HepG2 (cell line): ENCODE data around the gene ERMARD. TPM values are rescaled to one million over a fixed set of nuclear protein-coding genes. Genes with fewer than 3 reads are reported as not detected.

Experiments used
- ATF7 ChIP-seq, 2 experiments: fragments of 450-650 bp in 1 of 2; sonication (generic) in 1 of 2; formaldehyde crosslinking in 1 of 2; IDR thresholded peaks; 2 replicates each; pipeline versions ENCODE4 v1.4.0 to v1.6.1; 2016 to 2020; ENCODE audit warnings: antibody characterized with exemption in 1 of 2, mild to moderate bottlenecking in 1 of 2, missing genetic modification reagents in 1 of 2
- DMAP1 ChIP-seq: IDR thresholded peaks from 2 replicates; pipeline ENCODE4 v1.6.1; 2016
- GABPB1 ChIP-seq: IDR thresholded peaks from 2 replicates; pipeline ENCODE4 v1.6.1; 2016; ENCODE audit warnings: mild to moderate bottlenecking, missing genetic modification reagents, moderate library complexity, missing compliant biosample characterization
- HDAC6 ChIP-seq: fragments of 200-600 bp; sonication (generic); IDR thresholded peaks from 2 replicates; pipeline ENCODE4 v1.7.0; 2017; ENCODE audit warnings: mild to moderate bottlenecking, antibody characterized with exemption, low read length, low read depth
- JUN ChIP-seq: sonication (generic); formaldehyde crosslinking; IDR thresholded peaks from 2 replicates; pipeline ENCODE4 v1.4.0; 2020; ENCODE audit warnings: mild to moderate bottlenecking, missing genetic modification reagents
- JUNB ChIP-seq: sonication (generic); formaldehyde crosslinking; IDR thresholded peaks from 2 replicates; pipeline ENCODE4 v1.8.0; 2022; ENCODE audit warnings: missing genetic modification reagents, mild to moderate bottlenecking, borderline replicate concordance
- MED8 ChIP-seq: sonication (generic); formaldehyde crosslinking; IDR thresholded peaks from 2 replicates; pipeline ENCODE4 v1.8.1; 2023; ENCODE audit warnings: mild to moderate bottlenecking, missing genetic modification reagents; ENCODE audit not compliant: insufficient replicate concordance
- SYNCRIP ChIP-seq: fragments of 200-400 bp; formaldehyde crosslinking; IDR thresholded peaks from 2 replicates; pipeline ENCODE4 v1.6.1; 2018; ENCODE audit warnings: mild to moderate bottlenecking, low read depth, low read length; ENCODE audit not compliant: insufficient read depth
- TBX3 ChIP-seq: fragments of 450-650 bp; IDR thresholded peaks from 2 replicates; pipeline ENCODE4 v1.6.1; 2017; ENCODE audit warnings: antibody characterized with exemption, mild to moderate bottlenecking, inconsistent platforms, borderline replicate concordance
- ZBTB8A ChIP-seq: sonication (generic); formaldehyde crosslinking; IDR thresholded peaks from 2 replicates; pipeline ENCODE4 v1.4.0; 2020; ENCODE audit warnings: mild to moderate bottlenecking, low read depth, missing genetic modification reagents, borderline replicate concordance
- ZNF510 ChIP-seq: sonication (generic); formaldehyde crosslinking; IDR thresholded peaks from 2 replicates; pipeline ENCODE4 v1.4.0; 2020; ENCODE audit warnings: low read depth, mild to moderate bottlenecking, missing genetic modification reagents
- ZSCAN21 ChIP-seq: sonication (generic); formaldehyde crosslinking; IDR thresholded peaks from 2 replicates; pipeline ENCODE4 v1.8.0; 2022; ENCODE audit warnings: mild to moderate bottlenecking, missing genetic modification reagents, moderate library complexity, borderline replicate concordance
- ZSCAN30 ChIP-seq: sonication (generic); formaldehyde crosslinking; IDR thresholded peaks from 2 replicates; pipeline ENCODE4 v1.5.0; 2020; ENCODE audit warnings: mild to moderate bottlenecking, missing genetic modification reagents
- polyA plus RNA-seq, 8 experiments: library from polyadenylated mRNA; depleted of rRNA in 3 of 8; stranded (reverse) in 7 of 8; unstranded in 1 of 8; fragments of >200 nt; fragmentation: Illumina TruSeq in 4 of 8; extraction: Trizol in 4 of 8; gene quantifications; 2 replicates each; pipeline versions ENCODE4 v1.2.1 to v1.2.3, GENCODE V29; 2011 to 2016; ENCODE audit warnings: low read depth in 4 of 8, missing spikeins in 1 of 8, mixed read lengths in 1 of 8; ENCODE audit not compliant: insufficient read depth in 1 of 8
- total RNA-seq, 5 experiments: library from RNA; depleted of rRNA; stranded (reverse); fragments of >200 nt; fragmentation: Illumina TruSeq; extraction: Trizol; gene quantifications; 2 replicates each; pipeline ENCODE4 v1.2.3, GENCODE V29; 2016; ENCODE audit warnings: low read depth in 1 of 5
- TF ChIP-seq, protein P1 (sequence below): sonication (generic); formaldehyde crosslinking; conservative IDR thresholded peaks from 2 replicates; pipeline ENCODE4 v1.8.0; 2022; ENCODE audit warnings: low read depth, missing genetic modification reagents
- TF ChIP-seq, protein P2 (sequence below): sonication (generic); formaldehyde crosslinking; IDR thresholded peaks from 2 replicates; pipeline ENCODE4 v1.5.0; 2020; ENCODE audit warnings: missing genetic modification reagents
- TF ChIP-seq, protein P3 (sequence below): sonication (generic); formaldehyde crosslinking; IDR thresholded peaks from 2 replicates; pipeline ENCODE4 v1.5.0; 2020; ENCODE audit warnings: mild to moderate bottlenecking, missing genetic modification reagents, borderline replicate concordance
- TF ChIP-seq, protein P4 (sequence below): sonication (generic); formaldehyde crosslinking; IDR thresholded peaks from 2 replicates; pipeline ENCODE4 v1.5.0; 2020; ENCODE audit warnings: mild to moderate bottlenecking, missing genetic modification reagents

ERMARD gene
- total and polyA plus RNA-seq, 2 of the 13 experiments (the other 11 are each of a cell fraction or from before 2014, with no cell fraction given), result 8.8 to 10.7 TPM

DNA sequence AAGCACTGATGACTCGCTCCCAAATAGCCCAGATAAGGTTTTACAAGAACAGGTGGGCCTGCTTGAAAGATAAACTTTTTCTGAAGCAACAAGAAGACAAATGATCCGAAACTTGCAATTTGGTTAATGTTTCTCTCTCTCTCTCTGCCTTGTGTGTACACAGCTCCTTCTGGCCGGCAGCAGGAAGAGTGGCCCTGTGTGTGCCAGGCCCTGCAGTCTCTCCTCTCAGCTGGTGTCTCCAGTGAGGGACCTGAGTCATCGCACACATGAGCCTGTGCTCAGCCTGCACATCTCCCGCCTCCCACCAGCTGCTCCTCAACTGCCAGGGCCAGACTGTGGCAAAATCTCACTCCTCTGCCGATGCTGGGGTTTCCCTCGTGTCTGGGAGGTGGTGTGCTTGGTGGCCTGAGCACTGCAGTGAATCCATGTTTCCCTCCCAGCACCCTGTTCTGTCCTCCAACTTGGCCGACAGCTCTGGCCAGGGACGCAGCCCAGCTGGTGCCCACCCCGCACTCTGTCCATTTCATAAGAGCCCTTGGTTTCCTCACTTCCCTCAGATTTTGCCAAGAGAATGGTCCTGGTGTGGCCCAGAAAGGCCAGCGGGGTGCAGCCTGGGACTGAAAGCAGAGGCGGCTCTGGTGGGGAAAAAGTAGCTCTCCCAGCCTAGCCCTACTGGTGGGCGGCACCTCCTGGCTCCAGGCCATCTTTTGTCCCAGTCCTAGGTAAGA lies 49.4 kb downstream of the ERMARD start (continued):
- TF ChIP-seq, protein P1, sequence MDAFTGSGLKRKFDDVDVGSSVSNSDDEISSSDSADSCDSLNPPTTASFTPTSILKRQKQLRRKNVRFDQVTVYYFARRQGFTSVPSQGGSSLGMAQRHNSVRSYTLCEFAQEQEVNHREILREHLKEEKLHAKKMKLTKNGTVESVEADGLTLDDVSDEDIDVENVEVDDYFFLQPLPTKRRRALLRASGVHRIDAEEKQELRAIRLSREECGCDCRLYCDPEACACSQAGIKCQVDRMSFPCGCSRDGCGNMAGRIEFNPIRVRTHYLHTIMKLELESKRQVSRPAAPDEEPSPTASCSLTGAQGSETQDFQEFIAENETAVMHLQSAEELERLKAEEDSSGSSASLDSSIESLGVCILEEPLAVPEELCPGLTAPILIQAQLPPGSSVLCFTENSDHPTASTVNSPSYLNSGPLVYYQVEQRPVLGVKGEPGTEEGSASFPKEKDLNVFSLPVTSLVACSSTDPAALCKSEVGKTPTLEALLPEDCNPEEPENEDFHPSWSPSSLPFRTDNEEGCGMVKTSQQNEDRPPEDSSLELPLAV, result no peak
- TF ChIP-seq MED8 (CRISPR knock-in tag), result peak; percentile 43
- TF ChIP-seq TBX3, result no peak
- TF ChIP-seq HDAC6, result no peak
- TF ChIP-seq, protein P2, sequence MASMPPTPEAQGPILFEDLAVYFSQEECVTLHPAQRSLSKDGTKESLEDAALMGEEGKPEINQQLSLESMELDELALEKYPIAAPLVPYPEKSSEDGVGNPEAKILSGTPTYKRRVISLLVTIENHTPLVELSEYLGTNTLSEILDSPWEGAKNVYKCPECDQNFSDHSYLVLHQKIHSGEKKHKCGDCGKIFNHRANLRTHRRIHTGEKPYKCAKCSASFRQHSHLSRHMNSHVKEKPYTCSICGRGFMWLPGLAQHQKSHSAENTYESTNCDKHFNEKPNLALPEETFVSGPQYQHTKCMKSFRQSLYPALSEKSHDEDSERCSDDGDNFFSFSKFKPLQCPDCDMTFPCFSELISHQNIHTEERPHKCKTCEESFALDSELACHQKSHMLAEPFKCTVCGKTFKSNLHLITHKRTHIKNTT, result no peak
- TF ChIP-seq, protein P3, sequence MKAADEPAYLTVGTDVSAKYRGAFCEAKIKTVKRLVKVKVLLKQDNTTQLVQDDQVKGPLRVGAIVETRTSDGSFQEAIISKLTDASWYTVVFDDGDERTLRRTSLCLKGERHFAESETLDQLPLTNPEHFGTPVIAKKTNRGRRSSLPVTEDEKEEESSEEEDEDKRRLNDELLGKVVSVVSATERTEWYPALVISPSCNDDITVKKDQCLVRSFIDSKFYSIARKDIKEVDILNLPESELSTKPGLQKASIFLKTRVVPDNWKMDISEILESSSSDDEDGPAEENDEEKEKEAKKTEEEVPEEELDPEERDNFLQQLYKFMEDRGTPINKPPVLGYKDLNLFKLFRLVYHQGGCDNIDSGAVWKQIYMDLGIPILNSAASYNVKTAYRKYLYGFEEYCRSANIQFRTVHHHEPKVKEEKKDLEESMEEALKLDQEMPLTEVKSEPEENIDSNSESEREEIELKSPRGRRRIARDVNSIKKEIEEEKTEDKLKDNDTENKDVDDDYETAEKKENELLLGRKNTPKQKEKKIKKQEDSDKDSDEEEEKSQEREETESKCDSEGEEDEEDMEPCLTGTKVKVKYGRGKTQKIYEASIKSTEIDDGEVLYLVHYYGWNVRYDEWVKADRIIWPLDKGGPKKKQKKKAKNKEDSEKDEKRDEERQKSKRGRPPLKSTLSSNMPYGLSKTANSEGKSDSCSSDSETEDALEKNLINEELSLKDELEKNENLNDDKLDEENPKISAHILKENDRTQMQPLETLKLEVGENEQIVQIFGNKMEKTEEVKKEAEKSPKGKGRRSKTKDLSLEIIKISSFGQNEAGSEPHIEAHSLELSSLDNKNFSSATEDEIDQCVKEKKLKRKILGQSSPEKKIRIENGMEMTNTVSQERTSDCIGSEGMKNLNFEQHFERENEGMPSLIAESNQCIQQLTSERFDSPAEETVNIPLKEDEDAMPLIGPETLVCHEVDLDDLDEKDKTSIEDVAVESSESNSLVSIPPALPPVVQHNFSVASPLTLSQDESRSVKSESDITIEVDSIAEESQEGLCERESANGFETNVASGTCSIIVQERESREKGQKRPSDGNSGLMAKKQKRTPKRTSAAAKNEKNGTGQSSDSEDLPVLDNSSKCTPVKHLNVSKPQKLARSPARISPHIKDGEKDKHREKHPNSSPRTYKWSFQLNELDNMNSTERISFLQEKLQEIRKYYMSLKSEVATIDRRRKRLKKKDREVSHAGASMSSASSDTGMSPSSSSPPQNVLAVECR (CRISPR knock-in tag), result peak; percentile 82; the same call in 1 of the 2 replicates
- no peak for TF ChIP-seq SYNCRIP
- TF ChIP-seq ZNF510 (CRISPR knock-in tag), result 0 out of 2 replicates have a peak, but pooled peaks have one; percentile 48
- TF ChIP-seq ZBTB8A (CRISPR knock-in tag), result 0 out of 2 replicates have a peak, but pooled peaks have one; percentile 53
- TF ChIP-seq GABPB1 (CRISPR knock-in tag), result no peak; the same call in none of the 2 replicates
- no peak; the same call in 1 of the 2 replicates for TF ChIP-seq ZSCAN30
- TF ChIP-seq JUNB, result peak; percentile 73; the same call in 1 of the 2 replicates
- TF ChIP-seq JUN (CRISPR knock-in tag), result peak; percentile 65; the same call in 1 of the 2 replicates
- TF ChIP-seq ZSCAN21 (CRISPR knock-in tag), result no peak; the same call in 1 of the 2 replicates
- TF ChIP-seq ATF7 (IDR thresholded peaks at IDR 0.05), result no peak
- TF ChIP-seq ATF7 (CRISPR knock-in tag; IDR thresholded peaks at IDR 0.05), result peak; percentile 76; the same call in 1 of the 2 replicates
- 0 out of 2 replicates have a peak, but pooled peaks have one; percentile 26 for TF ChIP-seq DMAP1 (CRISPR knock-in tag)
- TF ChIP-seq, protein P4, sequence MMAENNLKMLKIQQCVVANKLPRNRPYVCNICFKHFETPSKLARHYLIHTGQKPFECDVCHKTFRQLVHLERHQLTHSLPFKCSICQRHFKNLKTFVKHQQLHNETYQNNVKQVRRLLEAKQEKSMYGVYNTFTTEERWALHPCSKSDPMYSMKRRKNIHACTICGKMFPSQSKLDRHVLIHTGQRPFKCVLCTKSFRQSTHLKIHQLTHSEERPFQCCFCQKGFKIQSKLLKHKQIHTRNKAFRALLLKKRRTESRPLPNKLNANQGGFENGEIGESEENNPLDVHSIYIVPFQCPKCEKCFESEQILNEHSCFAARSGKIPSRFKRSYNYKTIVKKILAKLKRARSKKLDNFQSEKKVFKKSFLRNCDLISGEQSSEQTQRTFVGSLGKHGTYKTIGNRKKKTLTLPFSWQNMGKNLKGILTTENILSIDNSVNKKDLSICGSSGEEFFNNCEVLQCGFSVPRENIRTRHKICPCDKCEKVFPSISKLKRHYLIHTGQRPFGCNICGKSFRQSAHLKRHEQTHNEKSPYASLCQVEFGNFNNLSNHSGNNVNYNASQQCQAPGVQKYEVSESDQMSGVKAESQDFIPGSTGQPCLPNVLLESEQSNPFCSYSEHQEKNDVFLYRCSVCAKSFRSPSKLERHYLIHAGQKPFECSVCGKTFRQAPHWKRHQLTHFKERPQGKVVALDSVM, result no peak
